Progenitor cell of endocrine pancreas (in vitro differentiated cells): ENCODE results near the gene UVRAG. TPM values are rescaled to one million over a fixed set of nuclear protein-coding genes. Genes with fewer than 3 reads are reported as not detected.
"Not testable (repeated sequence)": the region's sequence is repeated elsewhere in the genome, so short reads cannot be mapped to it uniquely, and the experiment has no call there.

Source experiments
- DNase-seq: peaks from one replicate; pipeline ENCODE4 v3.0.0; 2021; ENCODE audit warnings: low spot score; ENCODE audit not compliant: unreplicated experiment
- H3K27ac Mint-ChIP-seq: 2 replicates; pipeline ENCODE4 v1.8.0; 2021; ENCODE audit warnings: mild to moderate bottlenecking, moderate library complexity, mixed read lengths
- H3K27me3 Mint-ChIP-seq: 2 replicates; pipeline ENCODE4 v1.8.0; 2021; ENCODE audit warnings: mixed read lengths
- H3K36me3 Mint-ChIP-seq: 2 replicates; pipeline ENCODE4 v1.8.0; 2022; ENCODE audit warnings: mixed read lengths; ENCODE audit not compliant: insufficient read depth
- H3K4me1 Mint-ChIP-seq: 2 replicates; pipeline ENCODE4 v1.8.0; 2021; ENCODE audit warnings: low read depth, mixed read lengths
- H3K4me3 Mint-ChIP-seq: 2 replicates; pipeline ENCODE4 v1.8.0; 2021; ENCODE audit warnings: low read depth, mild to moderate bottlenecking, moderate library complexity, mixed read lengths
- H3K9me3 Mint-ChIP-seq: 2 replicates; pipeline ENCODE4 v1.8.0; 2021; ENCODE audit warnings: low read depth, mixed read lengths
- CTCF ChIP-seq: fragments of 200-600 bp; sonication (generic); IDR thresholded peaks from one replicate; pipeline ENCODE4 v1.5.0; 2021; ENCODE audit warnings: antibody characterized with exemption, mild to moderate bottlenecking; ENCODE audit not compliant: unreplicated experiment
- total RNA-seq: library from RNA; stranded (reverse); gene quantifications from 2 replicates; pipeline ENCODE4 v1.2.1, GENCODE V29; 2021

The UVRAG gene
- total RNA-seq, 1 donor from 2014 or later = 25.7 TPM

- Mint-ChIP-seq H3K9me3 (no peaks in the 10 kb centered on the region), H3K4me3 (no peak overlapping the region), H3K36me3 (peaks cover 1% of the 10 kb centered on the region), H3K4me1 (peaks cover 19% of the 10 kb centered on the region), H3K27me3 (no peaks in the 10 kb centered on the region), H3K27ac (no peak overlapping the region)
- DNase-seq = no peak
- TF ChIP-seq CTCF = no peak
Measured at GRCh38 chr11:75869661-75870455, 54.8 kb downstream of the UVRAG start.

GRCh38 chr11:75872887-75873416 lies 57.9 kb downstream of the UVRAG start:
- Mint-ChIP-seq H3K27me3 (no peaks in the 10 kb centered on the region), H3K9me3 (no peaks in the 10 kb centered on the region), H3K4me1 (peaks cover 19% of the 10 kb centered on the region), H3K36me3 (no peaks in the 10 kb centered on the region), H3K27ac (no peak overlapping the region), H3K4me3 (no peak overlapping the region)
- TF ChIP-seq CTCF = no peak
- DNase-seq = no peak

DNA sequence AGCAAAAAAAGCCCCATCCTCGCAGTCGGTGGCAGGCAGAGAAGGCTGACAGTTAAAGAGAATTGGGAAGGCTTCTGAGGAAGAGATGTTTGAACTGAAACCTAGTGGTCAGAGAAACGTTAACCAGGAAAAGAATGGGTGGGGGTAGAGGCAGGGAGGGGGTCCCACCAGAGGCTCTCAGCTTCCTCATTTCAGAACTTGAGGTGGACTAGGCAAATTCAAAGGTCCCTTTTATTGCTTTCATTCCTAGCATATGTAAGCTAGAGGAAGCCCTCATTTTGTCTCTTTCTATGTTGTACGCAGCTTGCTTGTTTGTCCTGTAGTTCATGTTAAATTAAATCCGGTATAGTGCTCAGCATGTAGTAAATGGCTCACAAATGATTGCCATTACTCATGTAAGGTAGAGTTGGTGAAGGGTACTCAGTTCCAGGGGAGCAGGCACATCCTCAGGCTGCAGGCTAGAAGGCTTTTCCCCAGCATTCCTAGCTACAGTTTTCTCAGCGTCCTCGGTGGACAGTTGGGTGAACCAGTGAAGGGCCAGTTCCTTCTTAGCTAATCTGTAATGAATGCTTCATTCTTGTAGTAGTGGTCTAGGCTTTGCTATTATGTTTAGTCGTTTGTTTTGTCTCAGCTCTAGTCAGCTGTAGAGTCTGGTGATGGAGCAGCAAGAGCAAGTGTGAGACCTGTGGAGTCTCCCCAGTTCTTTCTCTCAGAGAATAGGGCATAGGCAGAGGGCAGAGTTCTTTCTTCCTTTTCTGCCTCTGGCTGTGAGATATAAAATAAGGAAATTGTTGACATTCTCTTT lies 58.6 kb downstream of the UVRAG start:
- no peak for DNase-seq
- Mint-ChIP-seq H3K4me3 (no peak overlapping the region), H3K9me3 (no peaks in the 10 kb centered on the region), H3K27ac (no peak overlapping the region), H3K4me1 (peaks cover 16% of the 10 kb centered on the region), H3K27me3 (no peaks in the 10 kb centered on the region), H3K36me3 (no peaks in the 10 kb centered on the region)
- no peak for TF ChIP-seq CTCF

GRCh38 chr11:75874684-75875341 lies 59.8 kb downstream of the UVRAG start:
- Mint-ChIP-seq H3K27me3 (no peaks in the 10 kb centered on the region), H3K9me3 (no peaks in the 10 kb centered on the region), H3K36me3 (peaks cover 7% of the 10 kb centered on the region), H3K27ac (no peak overlapping the region), H3K4me1 (peaks cover 9% of the 10 kb centered on the region), H3K4me3 (no peak overlapping the region)
- no peak for DNase-seq
- TF ChIP-seq CTCF = no peak

DNA sequence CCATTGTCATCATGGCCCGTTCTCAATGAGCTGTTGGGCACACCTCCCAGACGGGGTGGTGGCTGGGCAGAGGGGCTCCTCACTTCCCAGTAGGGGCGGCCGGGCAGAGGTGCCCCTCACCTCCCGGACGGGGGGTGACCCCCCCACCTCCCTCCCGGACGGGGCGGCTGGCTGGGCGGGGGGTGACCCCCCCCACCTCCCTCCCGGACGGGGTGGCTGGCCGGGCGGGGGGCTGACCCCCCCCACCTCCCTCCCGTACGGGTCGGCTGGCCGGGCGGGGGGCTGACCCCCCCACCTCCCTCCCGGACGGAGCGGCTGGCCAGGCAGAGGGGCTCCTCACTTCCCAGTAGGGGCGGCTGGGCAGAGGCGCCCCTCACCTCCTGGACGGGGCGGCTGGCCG lies 62.3 kb downstream of the UVRAG start:
- not testable (repeated sequence) for H3K27ac Mint-ChIP-seq, DNase-seq, H3K9me3 Mint-ChIP-seq, H3K4me3 Mint-ChIP-seq, H3K27me3 Mint-ChIP-seq
- Mint-ChIP-seq H3K4me1 (peaks cover 14% of the 10 kb centered on the region), H3K36me3 (peaks cover 13% of the 10 kb centered on the region)

DNA sequence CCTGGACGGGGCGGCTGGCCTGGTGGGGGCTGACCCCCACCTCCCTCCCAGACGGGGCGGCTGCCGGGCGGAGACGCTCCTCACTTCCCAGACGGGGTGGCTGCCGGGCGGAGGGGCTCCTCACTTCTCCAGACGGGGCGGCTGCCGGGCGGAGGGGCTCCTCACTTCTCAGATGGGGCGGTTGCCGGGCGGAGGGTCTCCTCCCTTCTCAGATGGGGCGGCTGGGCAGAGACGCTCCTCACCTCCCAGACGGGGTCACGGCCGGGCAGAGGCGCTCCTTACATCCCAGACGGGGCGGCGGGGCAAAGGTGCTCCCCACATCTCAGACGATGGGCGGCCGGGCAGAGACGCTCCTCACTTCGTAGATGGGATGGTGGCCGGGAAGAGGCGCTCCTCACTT lies 62.9 kb downstream of the UVRAG start:
- H3K27me3 Mint-ChIP-seq, H3K9me3 Mint-ChIP-seq, H3K4me3 Mint-ChIP-seq, H3K27ac Mint-ChIP-seq, DNase-seq: not testable (repeated sequence)
- Mint-ChIP-seq H3K36me3 (peaks cover 15% of the 10 kb centered on the region), H3K4me1 (peaks cover 14% of the 10 kb centered on the region)
